GM18951 (cell line): ENCODE data around the gene PAEP.

Experiments used
- POLR2A ChIP-seq: IDR thresholded peaks from 4 replicates; pipeline ENCODE4 v1.6.1; 2011; ENCODE audit warnings: mild to moderate bottlenecking; ENCODE audit not compliant: insufficient read length, insufficient read depth; ENCODE audit errors: extremely low read depth
- in situ Hi-C: fragments of 300-500 bp; cut with MboI; formaldehyde crosslinking; loops from one replicate; pipeline ENCODE4 v1.12.0; 2022; ENCODE audit warnings: low sequenced_read_pairs, mixed read lengths, inconsistent platforms; ENCODE audit not compliant: unreplicated experiment

The PAEP gene

GRCh38 chr9:135611875-135612209, 50.3 kb downstream of the PAEP start:
- TF ChIP-seq POLR2A = no peak
- in situ Hi-C loops = no loop called here

- in situ Hi-C loops = no loop called here
- no peak for TF ChIP-seq POLR2A
These were observed 50.9 kb downstream of the PAEP start for GRCh38 chr9:135612437-135612836.

GRCh38 chr9:135612981-135613910, 51.7 kb downstream of the PAEP start:
- no peak for TF ChIP-seq POLR2A
- in situ Hi-C loops = no loop called here

- no peak for TF ChIP-seq POLR2A
- in situ Hi-C loops = no loop called here
These were observed 52.6 kb downstream of the PAEP start for GRCh38 chr9:135613946-135614805.

- in situ Hi-C loops = no loop called here
- TF ChIP-seq POLR2A = no peak
These were observed 53.5 kb downstream of the PAEP start for GRCh38 chr9:135614821-135615665.

GRCh38 chr9:135615666-135616618, 54.4 kb downstream of the PAEP start:
- no peak for TF ChIP-seq POLR2A
- in situ Hi-C loops = no loop called here
